ENCODE results near the gene EIF2S3.
A peak's percentile ranks its signal among the peaks of the same experiment; 100 is the strongest.

Gene EIF2S3

DNA sequence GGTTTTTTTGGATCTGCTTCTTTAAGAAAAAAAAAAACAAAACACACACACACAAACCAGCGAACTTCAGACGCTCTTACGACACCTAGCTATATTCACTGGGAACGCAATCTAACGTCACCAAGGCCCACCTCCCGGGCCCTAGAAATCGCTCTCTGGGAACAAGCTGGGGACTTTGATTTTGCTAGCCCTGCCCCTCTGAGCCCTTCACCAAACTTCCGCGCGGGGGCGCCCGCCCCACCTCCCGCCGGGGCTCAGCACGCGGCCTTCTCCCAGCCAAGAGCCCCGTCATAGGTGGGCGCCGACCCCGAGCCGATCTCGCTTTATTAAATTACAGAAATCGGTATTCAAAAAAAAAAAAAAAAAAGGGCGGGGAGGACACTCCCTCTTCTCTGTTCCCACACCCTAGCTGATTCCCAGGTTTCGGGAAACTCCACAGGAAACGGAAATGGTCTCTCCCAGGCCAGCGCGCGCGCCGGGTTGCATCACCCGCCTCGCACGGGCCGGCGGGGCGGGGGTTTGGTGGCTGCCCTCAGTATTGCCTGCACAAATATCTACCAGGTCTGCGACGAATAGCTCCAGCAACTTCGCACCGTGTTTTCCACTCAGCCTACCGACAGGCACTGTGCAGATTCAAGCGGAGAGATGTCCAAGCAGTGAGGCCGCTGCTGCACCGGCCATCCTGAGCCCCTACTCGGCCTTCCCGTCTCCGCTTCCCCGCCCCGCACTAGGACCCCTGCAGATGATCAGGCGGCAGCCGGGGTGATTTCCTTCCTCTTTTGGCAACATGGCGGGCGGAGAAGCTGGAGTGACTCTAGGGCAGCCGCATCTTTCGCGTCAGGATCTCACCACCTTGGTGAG is at the start of gene EIF2S3:
Gene EIF2S3 (plus strand): TSS at position 775 of the 861 bp plus-strand sequence. CDS start 13 bp downstream, at position 788.
- DNase-seq (ENCODE audit: insufficient read length, low spot score) (peak; percentile 40), FAIRE-seq (peak; percentile 88)

- DNase-seq (ENCODE audit: insufficient read length, low spot score), result no peak
- peak; percentile 93 for FAIRE-seq
Measured at GRCh38 chrX:24005028-24005427, 49.7 kb upstream of the EIF2S3 start.

GRCh38 chrX:24005867-24006266 is 48.9 kb upstream of the EIF2S3 start:
- peak; percentile 68 for FAIRE-seq
- no peak for DNase-seq (ENCODE audit: insufficient read length, low spot score)

DNA sequence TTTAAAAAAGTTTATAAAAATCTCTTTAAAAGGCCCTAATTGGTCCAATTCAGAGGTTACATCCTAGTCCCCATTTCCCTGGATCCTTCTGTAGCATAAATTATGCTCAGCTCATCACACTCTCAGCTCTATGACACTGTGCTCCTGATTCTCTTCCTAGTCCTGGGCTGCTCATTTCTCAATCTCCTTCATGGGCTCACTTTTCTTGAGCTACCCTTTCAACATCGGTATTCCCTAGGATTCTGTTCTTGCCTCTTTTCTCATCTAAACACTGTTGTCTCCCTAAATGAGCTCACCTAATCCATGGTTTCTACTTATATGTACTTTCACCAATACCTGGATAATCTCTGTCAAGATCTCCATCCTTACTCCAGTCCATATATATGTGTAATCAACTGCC is 42.5 kb upstream of the EIF2S3 start:
- DNase-seq (ENCODE audit: insufficient read length, low spot score), result no peak
- peak; percentile 85 for FAIRE-seq

GRCh38 chrX:24014388-24015018 is 40.3 kb upstream of the EIF2S3 start:
- peak; percentile 85 for FAIRE-seq
- no peak for DNase-seq (ENCODE audit: insufficient read length, low spot score)

- no peak for DNase-seq (ENCODE audit: insufficient read length, low spot score)
- FAIRE-seq, result no peak
Measured at GRCh38 chrX:24017674-24018073, 37.1 kb upstream of the EIF2S3 start.

- peak; percentile 26 for FAIRE-seq
Measured at GRCh38 chrX:24018809-24019208, 35.9 kb upstream of the EIF2S3 start.

GRCh38 chrX:24019448-24019847 is 35.3 kb upstream of the EIF2S3 start:
- FAIRE-seq (peak; percentile 11), DNase-seq (ENCODE audit: insufficient read length, low spot score) (no peak)

More at GRCh38 chrX:24018809-24019208, 35.9 kb upstream of the EIF2S3 start:
- DNase-seq (ENCODE audit: insufficient read length, low spot score), result no peak

GRCh38 chrX:24020306-24020876 is 34.4 kb upstream of the EIF2S3 start:
- FAIRE-seq (peak; percentile 66), DNase-seq (ENCODE audit: insufficient read length, low spot score) (no peak)

DNA sequence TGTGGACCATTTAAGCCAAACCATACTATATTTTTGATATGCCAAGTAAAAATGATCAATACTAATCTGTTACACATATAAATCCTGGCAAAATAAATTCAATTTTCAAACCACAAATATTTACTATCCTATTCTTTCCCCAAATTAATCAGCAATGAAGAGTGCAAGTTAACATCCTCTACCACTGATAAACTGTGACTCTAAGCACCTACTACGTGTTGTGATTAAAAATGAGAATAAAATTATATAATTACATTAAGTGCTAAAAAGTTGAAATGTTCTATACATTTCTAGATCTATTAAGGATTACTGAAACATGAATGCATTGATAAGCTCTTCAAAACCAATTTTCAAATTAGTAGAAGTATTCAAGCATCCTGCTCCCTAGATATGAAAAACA is 31.2 kb upstream of the EIF2S3 start:
- no peak for DNase-seq (ENCODE audit: insufficient read length, low spot score)
- FAIRE-seq, result peak; percentile 71

GRCh38 chrX:24023972-24024669 is 30.6 kb upstream of the EIF2S3 start:
- FAIRE-seq, result peak; percentile 94
- no peak for DNase-seq (ENCODE audit: insufficient read length, low spot score)

DNA sequence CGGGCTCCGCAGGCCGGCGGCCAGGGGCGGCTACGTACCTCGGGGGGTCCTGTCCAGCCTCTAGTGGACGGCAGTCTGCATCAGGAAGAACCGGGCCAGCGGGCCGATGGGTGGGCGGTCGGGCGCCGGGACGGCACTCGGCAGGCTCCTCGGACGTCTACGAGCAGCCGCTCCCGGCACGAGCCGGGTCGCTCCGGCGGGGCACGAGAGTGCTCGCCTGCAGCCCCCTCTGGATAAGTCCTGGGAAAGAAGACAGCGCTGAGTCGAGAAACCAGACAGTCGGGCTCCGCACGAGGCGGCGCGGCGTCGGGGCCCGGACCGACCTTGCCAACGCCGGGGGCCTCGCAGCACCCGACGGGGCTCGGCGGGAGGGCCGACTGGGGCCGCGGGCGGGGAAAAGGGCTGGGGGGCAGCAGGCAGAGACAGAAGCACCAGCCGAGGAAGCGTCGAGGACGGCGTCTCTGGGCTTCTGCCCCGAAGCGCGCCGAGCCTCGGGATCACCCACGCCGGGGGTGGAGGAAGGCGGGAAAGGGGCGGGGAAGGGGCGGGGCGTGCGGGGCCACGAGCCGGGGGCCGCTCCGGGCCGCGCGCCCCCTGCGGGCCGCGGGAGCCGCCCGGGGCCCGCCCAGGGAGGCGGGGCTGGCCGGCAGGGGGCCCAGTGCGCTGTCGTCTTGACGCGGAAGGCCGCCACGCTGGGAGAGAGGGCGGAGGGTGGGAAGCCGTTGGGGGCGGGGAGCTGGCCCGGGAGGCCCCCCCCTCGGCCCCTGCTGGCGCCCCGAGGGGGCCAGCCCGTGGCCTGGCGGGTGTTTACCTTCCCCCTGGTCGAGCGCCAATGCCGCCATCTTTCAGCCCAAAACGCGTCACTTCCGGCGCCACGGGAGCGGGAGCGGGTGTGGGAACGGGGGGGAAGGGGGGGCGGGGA is 29.7 kb upstream of the EIF2S3 start:
- peak; percentile 89 for FAIRE-seq
- DNase-seq (ENCODE audit: insufficient read length, low spot score), result peak; percentile 62

DNA sequence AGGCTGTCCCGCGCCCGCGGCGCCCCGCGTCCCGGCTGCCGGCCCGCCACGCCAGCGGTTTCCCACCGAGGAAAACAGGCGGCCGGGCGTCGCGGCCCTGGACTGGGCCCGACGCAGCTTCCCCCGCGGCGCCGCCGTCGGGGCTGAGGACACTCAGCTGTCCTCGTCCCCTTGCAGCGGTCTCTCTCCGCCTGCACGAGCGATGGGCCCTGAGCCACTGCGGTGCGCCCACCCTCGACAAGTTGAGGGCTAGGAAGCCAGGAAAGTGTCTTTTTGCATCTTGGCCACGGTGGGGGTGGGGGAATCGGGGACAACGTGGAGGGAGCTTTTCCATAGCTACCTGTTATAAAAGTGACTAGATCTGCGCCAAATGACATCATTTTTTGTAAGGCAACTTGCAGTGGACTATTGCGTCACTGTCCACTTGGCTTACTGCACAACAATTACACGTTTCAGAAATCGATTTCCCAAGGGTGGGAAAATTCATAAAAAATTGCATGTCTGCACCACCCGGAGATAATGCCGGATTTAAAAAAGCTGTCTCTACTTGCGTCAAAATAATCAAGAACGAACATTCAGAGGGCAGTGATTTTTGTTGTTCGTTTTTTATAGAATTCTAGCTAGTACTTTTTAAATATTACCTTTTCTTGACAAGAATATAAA is 28.9 kb upstream of the EIF2S3 start:
- FAIRE-seq (peak; percentile 94), DNase-seq (ENCODE audit: insufficient read length, low spot score) (no peak)

GRCh38 chrX:24026432-24026831 is 28.3 kb upstream of the EIF2S3 start:
- no peak for FAIRE-seq

DNA sequence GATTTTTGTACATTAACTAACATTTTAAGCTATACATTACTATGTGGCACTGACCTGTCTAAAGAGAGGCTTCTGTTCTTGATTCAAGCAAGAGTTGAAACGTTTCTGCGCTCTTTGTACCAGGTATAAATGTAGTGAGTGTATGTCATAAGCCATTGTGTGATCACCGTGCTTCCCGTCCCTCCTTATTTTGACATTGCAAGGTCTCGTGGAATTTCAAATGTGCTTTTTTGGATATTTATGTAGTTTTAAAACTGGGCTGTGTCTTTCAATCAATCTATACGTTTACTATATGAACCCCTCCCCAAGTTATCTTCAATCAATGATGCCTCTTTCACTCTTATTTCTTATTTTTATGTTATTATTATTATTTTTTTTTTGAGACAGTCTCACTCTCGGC is 27.7 kb upstream of the EIF2S3 start, which contains the start of gene KLHL15:
Gene KLHL15 (minus strand): TSS at position 101 of the 400 bp plus-strand sequence. CDS start 20,493 bp downstream, outside the sequence.
- FAIRE-seq (peak; percentile 79), DNase-seq (ENCODE audit: insufficient read length, low spot score) (no peak)

More at GRCh38 chrX:24026432-24026831, 28.3 kb upstream of the EIF2S3 start:
- no peak for DNase-seq (ENCODE audit: insufficient read length, low spot score)

- no peak for FAIRE-seq
Measured at GRCh38 chrX:24027985-24028384, 26.8 kb upstream of the EIF2S3 start.

DNA sequence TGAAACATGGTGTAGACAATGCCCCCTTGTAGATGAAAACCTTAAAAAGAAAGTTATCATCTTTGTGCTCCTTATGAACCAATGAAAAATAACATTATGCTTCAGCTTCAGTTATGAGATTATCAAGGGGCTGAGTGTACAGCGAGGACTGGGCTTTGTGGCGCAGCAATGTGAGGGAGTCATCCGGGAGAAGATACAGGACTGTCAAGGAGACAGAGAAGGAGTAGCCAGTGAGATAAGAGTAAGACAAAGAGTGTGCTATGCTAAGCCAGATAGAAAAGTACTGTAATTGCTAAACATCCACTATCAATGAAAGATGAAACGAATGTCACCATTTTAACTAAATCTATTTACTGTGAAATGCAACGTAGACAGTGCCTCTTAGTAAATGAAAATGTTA is 24.2 kb upstream of the EIF2S3 start:
- no peak for FAIRE-seq
- no peak for DNase-seq (ENCODE audit: insufficient read length, low spot score)

More at GRCh38 chrX:24027985-24028384, 26.8 kb upstream of the EIF2S3 start:
- no peak for DNase-seq (ENCODE audit: insufficient read length, low spot score)

DNA sequence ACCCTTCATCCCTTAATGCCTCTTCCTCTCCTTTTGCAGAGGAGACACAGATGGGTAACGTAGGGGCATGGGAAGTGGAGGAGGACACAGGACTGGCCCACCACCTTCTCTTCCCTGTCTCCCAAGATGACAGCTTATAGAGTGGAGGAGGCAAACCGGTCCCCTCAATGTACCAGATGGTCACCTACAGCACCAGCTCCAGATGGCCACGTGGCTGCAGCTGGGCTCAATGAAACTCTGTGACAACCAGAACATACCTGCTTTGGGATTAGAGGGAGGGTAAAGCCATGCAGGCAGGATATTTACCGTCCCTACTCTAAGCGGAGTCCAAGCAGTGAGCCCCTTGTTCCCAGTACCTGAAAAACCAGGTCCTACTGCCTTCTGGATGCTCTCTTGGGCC is 20.3 kb upstream of the EIF2S3 start:
- DNase-seq (ENCODE audit: insufficient read length, low spot score) (no peak), FAIRE-seq (no peak)

DNA sequence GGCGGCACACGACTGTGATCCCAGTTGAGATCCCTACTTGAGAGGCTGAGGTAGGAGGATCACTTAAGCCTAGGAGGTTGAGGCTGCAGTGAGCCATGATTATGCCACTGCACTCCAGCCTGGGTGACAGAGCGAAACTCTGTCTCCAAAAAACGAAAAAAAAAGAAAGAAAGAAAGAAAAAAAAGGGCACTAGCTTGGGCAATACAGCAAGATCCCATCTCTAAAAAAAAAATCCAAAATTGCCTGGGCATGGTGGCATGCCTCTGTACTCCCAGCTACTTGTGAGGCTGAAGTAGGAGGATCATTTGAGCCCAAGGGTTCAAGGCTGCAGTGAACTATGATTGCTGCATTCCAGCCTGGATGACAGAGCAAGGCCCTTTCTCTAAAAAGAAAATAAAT is 17.0 kb upstream of the EIF2S3 start:
- DNase-seq (ENCODE audit: insufficient read length, low spot score), result no peak
- FAIRE-seq, result no peak
